Pancreas (tissue), 10 donors: ENCODE measurements around the gene KCNK18. TPM values are rescaled to one million over a fixed set of nuclear protein-coding genes. Genes with fewer than 3 reads are reported as not detected.
A peak's percentile ranks its signal among the peaks of the same experiment; 100 is the strongest.

Experiments
- ATAC-seq, 4 donors: fragments of 200-7000 bp; cut with Tn5 transposase; one replicate each; pipeline versions ENCODE4 v1.8.0 to v1.9.1; 2020; ENCODE audit warnings: mild to moderate bottlenecking in 4 of 4, moderate library complexity in 4 of 4
- DNase-seq, 6 donors: peaks; one replicate each; pipeline ENCODE4 v3.0.0-alpha.2; 2020
- FAIRE-seq: peaks from 2 replicates; lab custom pipeline; 2012; peaks lifted over from hg19 to GRCh38; lab: Jason Lieb, UNC
- H3K27ac ChIP-seq, 4 donors: fragments of 200-600 bp; sonication (generic); 1 replicate in 3 of 4; 2 replicates in 1 of 4; pipeline versions ENCODE4 v1.5.0 to v1.8.0; 2020
- H3K27me3 ChIP-seq, 4 donors: fragments of 200-600 bp; one replicate each; pipeline ENCODE4 v1.8.0; 2021
- H3K36me3 ChIP-seq, 3 donors: fragments of 200-600 bp; sonication (generic) in 1 of 3; one replicate each; pipeline versions ENCODE4 v1.5.0 to v1.8.0; 2020 to 2021
- H3K4me1 ChIP-seq, 3 donors: fragments of 200-600 bp; one replicate each; pipeline ENCODE4 v1.8.0; 2021
- H3K4me3 ChIP-seq, 4 donors: fragments of 200-600 bp; sonication (generic) in 2 of 4; one replicate each; pipeline versions ENCODE4 v1.5.0 to v1.8.0; 2020 to 2021
- H3K9me3 ChIP-seq, 4 donors: fragments of 200-600 bp; one replicate each; pipeline ENCODE4 v1.8.0; 2021
- WGBS, 2 donors: extraction: QIAGEN DNeasy Blood & Tissue Kit; methylation state at CpG; one replicate each; pipeline ENCODE4 v1.1.7; 2013; 5-methylcytosine and 5-hydroxymethylcytosine counted together
- intact Hi-C, 3 donors: fragments of 100-400 bp; cut with DNase I; formaldehyde crosslinking; loops; one replicate each; pipeline versions ENCODE4 v1.11.1 to v1.14.2; 2022
- polyA plus RNA-seq, 2 donors: library from polyadenylated mRNA; stranded (reverse); fragments of 200-250 nt; gene quantifications; one replicate each; pipeline ENCODE4 v1.2.3, GENCODE V29; 2013
- total RNA-seq, 6 donors: library from RNA; stranded (reverse); fragmentation: NEBNext Ultra II Directional in 4 of 6; extraction: Animal tissue kit (Norgen Biotek cat#: 25700) in 4 of 6; gene quantifications; one replicate each; pipeline versions ENCODE4 v1.2.1 to v1.2.4, GENCODE V29; 2021 to 2023
- TF ChIP-seq, protein P1 (sequence below), 4 donors: fragments of 200-600 bp; sonication (generic) in 3 of 4; IDR thresholded peaks; one replicate each; pipeline versions ENCODE4 v1.5.0 to v1.8.0; 2021; ENCODE audit warnings: antibody characterized with exemption in 4 of 4
- donor health status: healthy with polysubstance abuse.
- donor health status: DM: no; HTN: no; CAD: no; lungs with moderate emphysema.
- donor health status: DM: no; HTN: no; CAD: no.
- donor health status: control.
- donor health status: control.
- donor health status: Bipolar disorder and iron deficiency.
- donor health status: DM: yes; HTN: yes; CAD: no.
- donor health status: DM: no; HTN: no; CAD: no.
- donor health status: DM: no; HTN: no; CAD: no.
- donor health status: DM: yes; HTN: yes; CAD: no.

Gene KCNK18
- total and polyA plus RNA-seq, 8 donors: not detected

DNA sequence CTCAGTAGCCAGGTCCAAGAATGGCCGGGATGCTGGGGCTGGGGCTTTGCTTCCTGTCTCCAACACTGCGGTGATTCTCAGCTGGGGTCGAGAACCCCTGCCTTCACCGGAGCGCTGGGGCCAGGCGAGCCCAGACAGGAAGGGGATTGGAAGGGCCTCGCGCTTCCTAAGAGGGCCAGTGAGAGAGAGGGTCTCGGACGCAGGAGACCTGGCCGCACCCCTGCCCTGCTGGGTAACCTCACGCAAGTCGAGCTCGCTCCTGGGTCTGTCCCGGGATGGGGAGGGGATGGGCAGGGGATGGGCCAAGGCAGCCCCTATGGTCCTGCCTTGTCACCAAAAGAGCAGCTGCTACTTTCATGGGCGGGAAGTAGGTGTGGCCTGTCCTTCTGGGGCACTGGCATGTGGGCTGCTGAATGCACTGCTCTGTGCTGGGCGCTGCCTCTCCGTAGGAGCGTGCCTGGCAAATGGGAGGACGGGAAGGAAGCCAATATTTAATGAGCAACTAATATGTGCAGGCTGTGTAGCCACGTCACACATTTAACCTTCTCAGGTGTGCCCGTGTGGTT, 20.0 kb downstream of the KCNK18 start:
- H3K27ac ChIP-seq: no peak overlapping the region

DNA sequence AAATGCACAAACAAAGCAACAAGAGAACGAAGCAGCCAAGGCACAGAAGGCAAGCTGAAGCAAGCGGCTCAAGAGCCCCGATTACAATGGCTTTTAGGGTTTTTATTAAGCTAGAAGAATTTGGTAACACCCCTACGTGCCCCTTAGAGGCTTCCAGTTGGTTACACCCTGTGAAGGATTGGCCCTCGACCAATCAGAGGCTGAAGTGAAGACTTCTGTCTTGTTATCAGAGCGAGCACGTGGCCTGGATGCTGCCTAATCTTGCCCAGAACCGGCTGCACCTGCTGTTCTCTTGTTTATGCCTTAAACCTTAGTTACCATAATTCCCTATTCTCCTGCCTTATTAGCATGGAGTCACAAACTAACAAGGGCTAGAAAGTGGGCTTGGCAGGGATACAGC, 21.4 kb downstream of the KCNK18 start:
- no peaks in the 10 kb centered on the region for H3K4me1 ChIP-seq
- peaks cover 0 to 8% (median 4%) of the 10 kb centered on the region in 4 donors for H3K27me3 ChIP-seq
- H3K9me3 ChIP-seq: no peaks in the 10 kb centered on the region
- 66 to 68% methylated on average over 8 of the region's 8 CpGs for WGBS, 2 donors
- H3K27ac ChIP-seq: no peak overlapping the region
- intact Hi-C loops: no loop called here
- H3K36me3 ChIP-seq: no peaks in the 10 kb centered on the region
- TF ChIP-seq, protein P1, sequence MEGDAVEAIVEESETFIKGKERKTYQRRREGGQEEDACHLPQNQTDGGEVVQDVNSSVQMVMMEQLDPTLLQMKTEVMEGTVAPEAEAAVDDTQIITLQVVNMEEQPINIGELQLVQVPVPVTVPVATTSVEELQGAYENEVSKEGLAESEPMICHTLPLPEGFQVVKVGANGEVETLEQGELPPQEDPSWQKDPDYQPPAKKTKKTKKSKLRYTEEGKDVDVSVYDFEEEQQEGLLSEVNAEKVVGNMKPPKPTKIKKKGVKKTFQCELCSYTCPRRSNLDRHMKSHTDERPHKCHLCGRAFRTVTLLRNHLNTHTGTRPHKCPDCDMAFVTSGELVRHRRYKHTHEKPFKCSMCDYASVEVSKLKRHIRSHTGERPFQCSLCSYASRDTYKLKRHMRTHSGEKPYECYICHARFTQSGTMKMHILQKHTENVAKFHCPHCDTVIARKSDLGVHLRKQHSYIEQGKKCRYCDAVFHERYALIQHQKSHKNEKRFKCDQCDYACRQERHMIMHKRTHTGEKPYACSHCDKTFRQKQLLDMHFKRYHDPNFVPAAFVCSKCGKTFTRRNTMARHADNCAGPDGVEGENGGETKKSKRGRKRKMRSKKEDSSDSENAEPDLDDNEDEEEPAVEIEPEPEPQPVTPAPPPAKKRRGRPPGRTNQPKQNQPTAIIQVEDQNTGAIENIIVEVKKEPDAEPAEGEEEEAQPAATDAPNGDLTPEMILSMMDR (IDR thresholded peaks at IDR 0.05): no peak
- no peak overlapping the region for H3K4me3 ChIP-seq
- DNase-seq (no peak), ATAC-seq (no peak), FAIRE-seq (no peak)

More for the DNA sequence above, 20.0 kb downstream of the KCNK18 start:
- Histone ChIP-seq H3K4me1 (no peaks in the 10 kb centered on the region), H3K9me3 (no peaks in the 10 kb centered on the region), H3K4me3 (peak overlapping the region; percentile 2 to 56 (median 31)), H3K36me3 (no peaks in the 10 kb centered on the region), H3K27me3 (peaks cover 0 to 8% (median 4%) of the 10 kb centered on the region in 4 donors)
- intact Hi-C loops: no loop called here
- TF ChIP-seq, protein P1 (IDR thresholded peaks at IDR 0.05): no peak
- peak; percentile 22 to 71 (median 42) for DNase-seq
- peak; percentile 71 to 77 (median 74) for ATAC-seq
- FAIRE-seq: no peak
- 9 to 10% methylated on average over 20 to 22 of the region's 22 CpGs for WGBS, 2 donors

DNA sequence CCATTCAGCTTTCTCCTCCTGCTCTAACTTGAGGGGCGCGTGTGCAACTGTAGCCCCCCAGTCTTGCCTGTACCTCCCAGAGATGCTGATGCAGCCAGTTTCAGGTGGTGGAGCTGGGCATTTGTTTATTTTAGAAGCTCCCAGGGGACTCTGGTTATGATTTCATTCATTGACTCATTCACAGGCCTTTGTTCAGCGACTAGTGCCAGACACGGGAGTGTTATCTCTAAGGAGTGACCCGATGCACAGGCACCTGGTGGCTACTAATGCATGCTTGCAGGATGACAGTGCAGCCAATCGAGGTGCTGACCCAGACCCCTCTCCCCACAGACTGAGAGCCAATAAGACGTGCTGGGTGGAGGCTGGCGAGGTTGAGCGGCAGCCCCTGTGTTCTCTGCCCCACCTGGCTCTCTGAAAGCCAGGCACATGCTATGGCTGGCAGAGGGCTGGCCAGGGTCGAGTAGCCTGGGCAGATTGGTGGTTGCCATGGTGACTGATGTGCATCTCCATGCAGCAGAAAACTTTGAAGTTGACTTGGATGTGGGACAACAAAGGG, 23.9 kb downstream of the KCNK18 start:
- 45 to 57% methylated on average over 10 of the region's 10 CpGs for WGBS, 2 donors
- FAIRE-seq: no peak

DNA sequence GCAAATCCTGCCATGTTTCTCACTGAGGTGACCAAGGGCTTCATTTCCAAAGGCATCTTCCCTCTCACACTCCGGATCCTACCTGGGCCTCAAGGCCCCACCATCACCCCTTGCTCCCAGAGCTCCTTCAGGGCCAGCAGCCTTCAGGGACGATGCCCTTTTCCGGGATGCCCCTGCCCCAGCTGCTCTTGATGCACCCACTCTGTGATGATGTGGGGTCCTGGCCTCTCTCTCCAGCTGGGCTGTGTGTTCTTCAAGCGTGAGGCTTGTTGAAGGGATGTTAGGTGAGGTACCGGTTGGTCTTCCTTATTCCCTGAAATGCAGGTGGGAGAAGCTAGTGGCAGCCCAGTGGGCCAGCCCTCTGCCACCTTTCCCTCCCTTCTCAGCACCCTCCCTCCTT, 25.3 kb downstream of the KCNK18 start:
- FAIRE-seq (no peak), ATAC-seq (no peak), DNase-seq (no peak)
- H3K4me3 ChIP-seq: no peak overlapping the region
- intact Hi-C loops: loop anchor here in 1 of 3 donors (10.0 kb wide), 3 partner anchors 102 to 252 kb away; no protein-coding TSS in a partner anchor
- H3K27me3 ChIP-seq: no peaks in the 10 kb centered on the region
- 88 to 90% methylated on average over 5 of the region's 5 CpGs for WGBS, 2 donors
- no peaks in the 10 kb centered on the region for H3K36me3 ChIP-seq
- TF ChIP-seq, protein P1 (IDR thresholded peaks at IDR 0.05): no peak
- H3K4me1 ChIP-seq: no peaks in the 10 kb centered on the region
- no peaks in the 10 kb centered on the region for H3K9me3 ChIP-seq
- H3K27ac ChIP-seq: no peak overlapping the region

More for the DNA sequence above, 23.9 kb downstream of the KCNK18 start:
- Histone ChIP-seq H3K4me1 (no peaks in the 10 kb centered on the region), H3K4me3 (no peak overlapping the region), H3K9me3 (no peaks in the 10 kb centered on the region), H3K27me3 (peaks cover 0 to 1% (median under 1%) of the 10 kb centered on the region in 4 donors), H3K27ac (no peak overlapping the region), H3K36me3 (no peaks in the 10 kb centered on the region)
- intact Hi-C loops: loop anchor here in 1 of 3 donors (10.0 kb wide), 3 partner anchors 104 to 254 kb away; no protein-coding TSS in a partner anchor
- TF ChIP-seq, protein P1 (IDR thresholded peaks at IDR 0.05): no peak
- ATAC-seq: peak in 1 of 4 donors; percentile 6
- peak in 1 of 6 donors; percentile 14 for DNase-seq
